HG03196 (cell line): ENCODE measurements around the gene ZNF106.

ENCODE experiments used
- ATAC-seq: cut with Tn5 transposase; IDR thresholded peaks from one replicate; pipeline ENCODE4 v1.9.1; 2021; ENCODE audit not compliant: unreplicated experiment

Gene ZNF106

GRCh38 chr15:42482701-42483100 lies 8.2 kb downstream of the ZNF106 start:
- ATAC-seq = no peak

DNA sequence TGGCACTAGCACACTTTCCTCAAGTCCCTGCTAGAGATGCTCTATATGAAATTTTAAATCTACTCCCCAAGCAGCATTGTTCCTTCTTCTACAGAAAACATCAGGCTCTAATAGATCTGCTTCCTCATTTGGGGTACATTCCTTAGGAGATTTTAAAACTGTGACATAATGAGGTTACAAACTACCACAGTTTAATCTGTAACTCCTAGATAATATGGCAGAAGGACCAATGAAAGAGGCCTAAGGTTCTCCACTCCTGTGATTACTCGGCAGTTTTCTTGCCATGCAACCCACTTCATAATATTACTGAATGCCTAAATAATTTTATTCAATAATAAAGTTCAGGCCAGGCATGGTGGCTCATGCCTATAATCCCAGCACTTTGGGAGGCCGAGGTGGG lies 16.1 kb downstream of the ZNF106 start:
- ATAC-seq = no peak

DNA sequence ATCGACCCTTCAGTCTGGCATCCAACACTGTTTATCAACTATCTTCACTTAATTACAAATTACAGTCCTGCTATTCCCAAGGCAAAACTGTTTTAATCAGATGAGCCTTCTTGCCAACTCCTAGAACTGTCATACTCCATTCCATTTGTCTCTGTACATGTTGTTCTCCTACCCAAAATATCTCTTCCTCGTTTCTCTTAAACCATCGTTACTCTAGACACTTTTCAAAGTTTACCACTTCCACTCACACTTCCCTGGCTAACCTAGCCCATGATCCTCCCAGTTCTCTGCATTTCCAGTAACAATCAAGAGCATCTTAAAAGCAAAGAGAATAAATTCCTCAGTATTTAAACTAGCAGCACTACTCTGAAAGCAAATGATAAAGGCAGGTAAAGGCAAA lies 19.9 kb downstream of the ZNF106 start:
- ATAC-seq = no peak

DNA sequence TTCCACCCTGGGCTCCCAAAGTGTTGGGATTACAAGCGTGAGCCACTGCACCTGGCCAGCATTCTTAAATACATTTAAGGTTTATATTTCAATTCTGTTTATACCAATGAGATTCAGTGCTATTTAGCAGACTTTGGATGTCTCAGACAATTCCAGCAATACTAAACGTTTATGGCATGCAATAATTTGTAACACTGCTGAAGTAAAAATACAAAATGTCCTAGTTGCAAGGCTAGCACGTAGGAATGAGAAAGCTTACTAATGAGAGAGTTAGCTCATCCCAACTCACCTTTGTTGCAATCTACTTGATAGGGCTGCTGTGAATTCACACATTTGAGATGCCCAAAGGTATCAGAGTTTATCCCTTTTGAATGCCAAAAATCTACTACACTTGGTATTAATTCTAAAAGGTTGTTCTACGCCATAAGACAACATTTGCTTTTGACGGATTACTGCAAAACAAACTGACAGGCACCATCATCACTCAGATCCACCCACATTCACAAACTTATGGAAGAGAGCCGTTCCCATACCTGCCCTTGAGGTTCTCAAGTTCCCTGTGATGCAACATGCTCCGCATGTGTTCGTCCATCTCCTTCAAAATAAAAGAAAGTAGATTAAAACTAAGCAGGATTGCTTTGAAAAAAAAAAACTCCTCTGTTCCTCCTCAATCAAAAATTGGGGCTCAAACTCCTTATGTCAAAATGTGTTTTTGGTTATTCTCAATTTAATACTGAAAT lies 25.3 kb downstream of the ZNF106 start:
- no peak for ATAC-seq

GRCh38 chr15:42461261-42461660 lies 29.7 kb downstream of the ZNF106 start:
- ATAC-seq = no peak

- peak; percentile 61 for ATAC-seq
Measured at GRCh38 chr15:42457445-42458442, 33.2 kb downstream of the ZNF106 start.

- no peak for ATAC-seq
Measured at GRCh38 chr15:42456971-42457370, 34.0 kb downstream of the ZNF106 start.

DNA sequence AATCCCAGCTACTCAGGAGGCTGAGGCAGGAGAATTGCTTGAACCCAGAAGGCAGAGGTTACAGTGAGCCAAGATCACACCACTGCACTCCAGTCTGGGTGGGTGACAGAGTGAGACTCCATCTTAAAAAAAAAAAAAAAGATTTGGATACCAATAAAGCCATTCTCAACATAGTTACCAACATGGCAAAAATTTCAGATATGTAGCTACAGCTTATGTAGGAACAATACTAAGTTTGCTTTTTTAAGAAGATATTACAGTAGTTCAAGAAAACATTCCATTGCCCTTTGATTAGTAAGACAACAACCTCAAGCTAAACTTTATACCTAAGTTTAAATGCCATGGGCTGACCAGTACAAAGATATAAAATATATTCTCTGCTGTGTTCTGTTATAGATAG lies 34.4 kb downstream of the ZNF106 start:
- no peak for ATAC-seq

DNA sequence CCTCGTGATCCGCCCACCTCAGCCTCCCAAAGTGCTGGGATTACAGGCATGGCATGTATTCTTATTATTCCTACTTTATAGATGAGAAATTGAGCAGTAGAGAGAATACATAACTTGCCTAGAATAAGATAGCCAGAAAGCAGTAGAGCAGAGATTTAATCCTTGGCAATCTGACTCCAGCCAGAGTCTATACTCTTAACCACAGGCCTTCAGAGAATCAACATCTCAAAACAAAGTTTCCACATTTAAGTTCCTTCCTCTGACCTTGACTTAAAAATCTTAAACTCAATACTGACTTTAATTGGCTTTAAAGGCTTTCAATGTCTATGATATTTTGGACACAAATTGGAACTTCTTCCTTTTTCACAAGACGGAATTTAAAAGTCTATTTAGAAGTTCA lies 37.1 kb downstream of the ZNF106 start:
- ATAC-seq = no peak

- no peak for ATAC-seq
Measured at GRCh38 chr15:42450425-42450790, 40.5 kb downstream of the ZNF106 start.

- no peak for ATAC-seq
Measured at GRCh38 chr15:42449770-42450424, 41.0 kb downstream of the ZNF106 start.

GRCh38 chr15:42448281-42448680 lies 42.7 kb downstream of the ZNF106 start:
- no peak for ATAC-seq

DNA sequence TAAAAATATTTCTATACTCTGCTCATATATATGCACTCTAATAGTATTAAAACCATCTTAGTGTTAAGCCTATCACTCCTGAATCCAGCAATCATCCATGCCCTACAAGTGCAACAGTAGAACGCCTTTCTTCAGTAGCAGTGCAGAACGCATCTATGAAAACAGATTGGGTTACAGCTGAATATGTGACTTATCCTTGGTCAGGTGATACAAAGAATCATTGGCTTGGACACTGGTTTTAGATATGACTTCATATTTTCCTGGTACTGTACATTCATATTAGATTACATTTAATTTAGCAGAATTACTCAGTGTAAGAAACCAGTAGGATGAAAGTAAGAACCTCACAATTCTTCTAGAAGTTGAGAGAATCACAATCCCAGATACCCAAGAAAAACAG lies 43.3 kb downstream of the ZNF106 start:
- no peak for ATAC-seq

GRCh38 chr15:42445551-42445950 lies 45.4 kb downstream of the ZNF106 start:
- ATAC-seq = no peak

DNA sequence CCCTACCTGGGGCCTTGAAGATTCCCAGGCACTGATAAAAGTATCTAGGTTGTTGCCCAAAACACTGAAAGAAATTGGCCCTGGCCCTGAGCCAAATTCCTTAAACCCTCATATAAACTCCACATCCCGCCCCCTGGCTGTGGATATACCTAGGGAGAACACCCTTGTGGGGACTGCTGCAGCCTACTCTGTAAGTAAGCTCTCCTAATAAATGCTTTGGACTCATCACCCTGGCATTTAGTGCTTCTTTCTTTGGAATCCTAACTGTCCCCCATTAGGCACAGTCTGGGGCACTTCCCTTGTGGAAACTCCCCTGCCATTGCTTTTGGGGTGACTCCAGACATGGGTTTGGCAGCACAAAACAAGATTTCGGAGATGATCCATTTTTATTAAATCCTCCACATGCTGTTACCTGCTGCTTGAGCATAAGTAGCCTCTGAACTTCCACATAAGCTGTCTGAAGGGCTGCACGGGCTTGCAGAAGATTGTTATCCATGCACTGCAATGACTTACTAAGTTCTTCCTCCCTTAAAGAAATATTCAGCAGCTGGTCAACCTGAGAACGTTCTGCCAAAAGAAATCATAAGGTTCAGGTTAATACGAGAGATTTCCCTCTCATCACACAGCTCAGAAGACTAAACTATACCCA lies 46.4 kb downstream of the ZNF106 start:
- no peak for ATAC-seq

GRCh38 chr15:42427429-42428223 lies 63.3 kb downstream of the ZNF106 start:
- ATAC-seq = no peak

- no peak for ATAC-seq
Measured at GRCh38 chr15:42421376-42421775, 69.6 kb downstream of the ZNF106 start.

- no peak for ATAC-seq
Measured at GRCh38 chr15:42419369-42419768, 71.6 kb downstream of the ZNF106 start.

DNA sequence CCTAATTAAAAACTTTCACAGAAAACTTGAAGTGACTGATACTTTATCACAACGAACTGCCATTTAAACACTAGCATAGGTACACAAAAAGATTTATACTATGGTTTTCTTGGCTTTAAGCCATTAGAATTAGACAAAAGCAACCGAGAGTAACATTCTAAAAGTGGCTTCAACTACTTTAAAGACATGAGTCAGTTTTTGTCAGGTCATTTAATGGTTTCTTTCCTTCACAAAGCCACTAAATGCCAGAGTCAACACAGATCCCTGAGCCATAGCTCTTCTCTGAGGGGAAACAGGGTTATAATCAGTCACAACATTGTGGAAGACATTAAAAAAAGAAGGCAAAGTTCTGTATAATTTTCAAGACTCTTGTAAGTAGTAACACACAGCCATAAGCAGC lies 77.0 kb downstream of the ZNF106 start:
- ATAC-seq = no peak

DNA sequence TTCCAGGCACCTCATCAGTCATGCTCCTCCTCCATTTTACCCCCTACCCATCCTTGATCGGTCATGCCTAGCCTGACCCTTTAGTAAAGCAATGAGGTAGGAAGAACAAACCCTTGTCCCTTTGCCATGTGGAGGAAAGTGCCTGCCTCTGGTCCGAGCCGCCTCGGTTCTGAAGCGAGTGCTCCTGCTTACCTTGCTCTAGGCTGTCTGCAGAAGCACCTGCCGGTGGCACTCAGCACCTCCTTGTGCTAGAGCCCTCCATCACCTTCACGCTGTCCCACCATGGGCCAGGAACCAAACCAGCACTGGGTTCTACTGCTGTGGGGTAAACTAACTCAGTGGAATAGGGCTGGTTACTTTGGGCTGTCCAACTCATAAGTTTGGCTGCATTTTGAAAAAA lies 79.1 kb downstream of the ZNF106 start:
- no peak for ATAC-seq
